ENCODE data around the gene FOXJ1. TPM values are rescaled to one million over a fixed set of nuclear protein-coding genes. Genes with fewer than 3 reads are reported as not detected.

Gene FOXJ1
- total and polyA plus RNA-seq, 2 of the 13 experiments (the other 11 are each of a cell fraction or from before 2014, with no cell fraction given) = 0.98 to 1.6 TPM

DNA sequence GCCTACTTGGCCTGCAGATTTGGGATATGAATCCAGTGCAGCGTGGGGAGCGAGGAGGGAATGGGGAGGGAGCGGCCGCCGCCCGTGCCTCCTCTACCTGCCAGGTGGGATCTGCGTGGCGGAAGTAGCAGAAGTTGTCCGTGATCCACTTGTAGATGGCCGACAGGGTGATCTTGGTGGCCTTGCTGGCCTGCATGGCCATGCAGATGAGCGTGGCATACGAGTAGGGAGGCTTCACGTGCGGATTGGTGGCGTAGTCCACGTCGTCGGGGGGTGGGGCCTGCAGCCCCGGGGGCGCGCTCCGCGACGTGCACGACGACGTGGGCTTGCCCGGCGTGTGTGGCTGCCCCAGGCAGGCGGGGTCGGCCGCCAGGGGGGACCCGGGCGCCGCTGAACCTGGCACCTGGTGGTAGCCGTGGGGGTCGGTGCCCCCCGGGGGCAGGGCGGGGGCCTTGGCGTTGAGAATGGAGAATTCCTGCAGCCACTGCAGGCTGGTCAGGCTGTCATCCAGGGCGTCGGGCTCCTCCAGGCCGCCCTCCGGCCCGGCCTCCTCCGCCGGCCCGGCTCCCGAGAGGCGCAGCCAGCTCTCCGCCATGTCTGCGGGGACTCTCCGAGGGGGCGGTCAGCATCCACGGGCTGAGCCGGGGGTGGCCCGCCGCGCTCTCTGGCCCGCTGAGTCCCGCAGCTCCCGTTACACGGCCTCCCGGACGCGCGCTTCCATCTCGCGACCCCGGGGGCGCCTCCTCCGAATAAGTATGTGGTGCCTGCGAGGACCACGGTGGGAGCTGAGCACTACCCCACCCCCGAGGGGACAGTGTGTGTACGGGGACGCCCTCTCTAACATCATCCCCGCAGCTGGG, 1.0 kb downstream of the FOXJ1 start (continued):
- TF ChIP-seq, protein P1, sequence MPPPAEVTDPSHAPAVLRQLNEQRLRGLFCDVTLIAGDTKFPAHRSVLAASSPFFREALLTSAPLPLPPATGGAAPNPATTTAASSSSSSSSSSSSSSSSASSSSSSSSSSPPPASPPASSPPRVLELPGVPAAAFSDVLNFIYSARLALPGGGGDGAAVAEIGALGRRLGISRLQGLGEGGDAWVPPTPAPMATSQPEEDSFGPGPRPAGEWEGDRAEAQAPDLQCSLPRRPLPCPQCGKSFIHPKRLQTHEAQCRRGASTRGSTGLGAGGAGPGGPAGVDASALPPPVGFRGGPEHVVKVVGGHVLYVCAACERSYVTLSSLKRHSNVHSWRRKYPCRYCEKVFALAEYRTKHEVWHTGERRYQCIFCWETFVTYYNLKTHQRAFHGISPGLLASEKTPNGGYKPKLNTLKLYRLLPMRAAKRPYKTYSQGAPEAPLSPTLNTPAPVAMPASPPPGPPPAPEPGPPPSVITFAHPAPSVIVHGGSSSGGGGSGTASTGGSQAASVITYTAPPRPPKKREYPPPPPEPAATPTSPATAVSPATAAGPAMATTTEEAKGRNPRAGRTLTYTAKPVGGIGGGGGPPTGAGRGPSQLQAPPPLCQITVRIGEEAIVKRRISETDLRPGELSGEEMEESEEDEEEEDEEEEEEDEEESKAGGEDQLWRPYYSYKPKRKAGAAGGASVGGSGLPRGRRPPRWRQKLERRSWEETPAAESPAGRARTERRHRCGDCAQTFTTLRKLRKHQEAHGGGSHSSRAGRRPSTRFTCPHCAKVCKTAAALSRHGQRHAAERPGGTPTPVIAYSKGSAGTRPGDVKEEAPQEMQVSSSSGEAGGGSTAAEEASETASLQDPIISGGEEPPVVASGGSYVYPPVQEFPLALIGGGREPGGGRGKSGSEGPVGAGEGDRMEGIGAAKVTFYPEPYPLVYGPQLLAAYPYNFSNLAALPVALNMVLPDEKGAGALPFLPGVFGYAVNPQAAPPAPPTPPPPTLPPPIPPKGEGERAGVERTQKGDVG (CRISPR knock-in tag; IDR thresholded peaks at IDR 0.05; ENCODE audit: borderline replicate concordance) = no peak

DNA sequence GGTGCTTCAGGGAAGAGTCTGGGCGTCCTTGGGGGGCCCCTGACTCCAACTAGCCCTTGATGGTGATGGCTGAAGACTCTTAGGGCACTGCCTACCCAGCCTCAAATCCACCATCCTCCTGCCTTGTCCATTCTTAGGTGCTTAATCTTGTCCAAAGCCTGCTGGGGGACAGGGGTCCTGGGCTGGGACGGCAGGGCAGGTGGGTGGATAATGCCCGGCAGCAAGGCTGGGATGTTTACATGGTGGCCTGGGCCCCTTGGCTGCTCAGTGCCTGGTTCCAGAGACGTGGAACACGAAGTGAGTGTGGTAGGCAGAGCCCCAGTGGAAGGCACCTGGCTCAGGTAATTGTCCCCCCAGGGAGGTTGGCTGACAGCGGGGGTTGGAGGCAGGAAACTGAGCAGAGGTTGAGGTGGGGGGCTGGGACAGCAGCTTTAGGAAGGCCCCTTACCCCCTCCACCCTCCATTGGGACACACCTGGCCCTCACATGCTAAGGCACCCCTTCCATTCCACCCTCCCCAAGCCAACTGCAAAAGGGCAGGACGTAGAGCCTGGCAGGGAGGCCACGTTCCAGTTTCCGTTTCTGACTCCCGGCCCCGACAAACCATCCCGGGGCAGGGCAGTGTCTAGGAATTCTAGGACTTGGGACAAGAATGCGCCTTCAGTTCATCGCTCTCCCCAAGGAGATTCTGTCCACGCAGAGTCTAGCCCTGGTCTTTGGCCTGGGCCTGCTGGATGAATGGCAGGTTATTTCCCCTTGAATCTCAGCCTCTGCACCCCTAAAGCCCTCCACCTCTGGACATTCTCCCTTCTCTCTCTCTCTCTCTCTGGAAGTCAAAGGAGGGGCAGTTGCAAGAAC, 1.9 kb downstream of the FOXJ1 start:
- Histone ChIP-seq H3K36me3 (replicated peaks in 1 of 2; ENCODE audit: control insufficient read depth in 1 of 2, insufficient read depth in 2 of 2, low read length in 2 of 2) (no peaks in the 10 kb centered on the region), H3K9ac (ENCODE audit: insufficient read depth, low read depth, low read length) (peak overlapping the region; percentile 41), H3K4me2 (ENCODE audit: low read depth, low read length) (peak overlapping the region; percentile 92), H2AFZ (ENCODE audit: low read length) (no peak overlapping the region), H3K9me3 (ENCODE audit: low read length) (no peaks in the 10 kb centered on the region), H4K20me1 (ENCODE audit: insufficient read depth, low read length) (no peaks in the 10 kb centered on the region), H3K79me2 (ENCODE audit: insufficient read depth, low read length) (no peaks in the 10 kb centered on the region), H3K4me1 (ENCODE audit: insufficient read depth, low read length) (peaks cover 88% of the 10 kb centered on the region), H3K27me3 (ENCODE audit: control insufficient read depth in 1 of 2, insufficient read depth in 2 of 2, low read length in 2 of 2) (peaks cover 3 to 25% of the 10 kb centered on the region in 2 experiments), H3K4me3 (replicated peaks in 1 of 3; ENCODE audit: insufficient read depth in 1 of 3, low read depth in 2 of 3, low read length in 3 of 3) (peak overlapping the region in 2 of 3 experiments; percentile 52 to 71; a peak in 4 of 6 replicates), H3K27ac (ENCODE audit: extremely low read length, insufficient read depth, low read length) (peak overlapping the region; percentile 49)
- intact Hi-C loops (cut with micrococcal nuclease; ENCODE audit: unreplicated experiment) (no loop called here), in situ Hi-C loops (cut with HindIII; ENCODE audit: extremely low pct_ligation_motif_present, low pct_unique_long_range_greater_than_20kb) (no loop called here)
- peak; percentile 22 for ATAC-seq
- POLR2A ChIA-PET = interaction anchor here (0.6 to 1.8 kb wide), 19 partner anchors 8 to 533 kb away, joined by 3 to 14 read pairs (median 3); partner anchors contain the start of gene EXOC7
- TSS peak; percentile 56 for BruUV-seq (replicated peaks)
- CTCF ChIA-PET (ENCODE audit: low intra/inter-chr PET ratio, low total read pairs) = interaction anchor here (1.2 kb wide), 1 partner anchor 18 kb away, joined by 3 read pairs; no protein-coding TSS in a partner anchor
- 26% methylated on average over 13 of the region's 15 CpGs for WGBS (ENCODE audit: low lambda C conversion rate)
- DNase-seq (ENCODE audit: low spot score) = no peak
- peak; percentile 32 for FAIRE-seq
- TF ChIP-seq RFX1 (IDR thresholded peaks at IDR 0.05) (no peak), NRL (CRISPR knock-in tag; IDR thresholded peaks at IDR 0.05; ENCODE audit: borderline replicate concordance) (peak; percentile 3; the same call in 1 of the 2 replicates), TGIF2 (CRISPR knock-in tag; IDR thresholded peaks at IDR 0.05) (no peak), ZBTB42 (CRISPR knock-in tag; IDR thresholded peaks at IDR 0.05) (peak; percentile 2; the same call in 1 of the 2 replicates), ZNF616 (CRISPR knock-in tag; IDR thresholded peaks at IDR 0.05; ENCODE audit: low read depth) (0 out of 2 replicates have a peak, but pooled peaks have one; percentile 26), EED (CRISPR knock-in tag; IDR thresholded peaks at IDR 0.05) (peak; percentile 30; the same call in 1 of the 2 replicates), ZNF572 (CRISPR knock-in tag; IDR thresholded peaks at IDR 0.05) (peak; percentile 96; the same call in 1 of the 2 replicates), HCFC1 (IDR thresholded peaks at IDR 0.05; ENCODE audit: low read depth, low read length) (no peak), ZNF781 (CRISPR knock-in tag; IDR thresholded peaks at IDR 0.05; ENCODE audit: borderline replicate concordance, not compliant biosample characterization) (no peak), PCBP1 (IDR thresholded peaks at IDR 0.05; ENCODE audit: borderline replicate concordance, low read depth, low read length) (no peak), CREM (IDR thresholded peaks at IDR 0.05) (no peak), CREM (CRISPR knock-in tag; IDR thresholded peaks at IDR 0.05) (no peak)
- TF ChIP-seq, protein P2, sequence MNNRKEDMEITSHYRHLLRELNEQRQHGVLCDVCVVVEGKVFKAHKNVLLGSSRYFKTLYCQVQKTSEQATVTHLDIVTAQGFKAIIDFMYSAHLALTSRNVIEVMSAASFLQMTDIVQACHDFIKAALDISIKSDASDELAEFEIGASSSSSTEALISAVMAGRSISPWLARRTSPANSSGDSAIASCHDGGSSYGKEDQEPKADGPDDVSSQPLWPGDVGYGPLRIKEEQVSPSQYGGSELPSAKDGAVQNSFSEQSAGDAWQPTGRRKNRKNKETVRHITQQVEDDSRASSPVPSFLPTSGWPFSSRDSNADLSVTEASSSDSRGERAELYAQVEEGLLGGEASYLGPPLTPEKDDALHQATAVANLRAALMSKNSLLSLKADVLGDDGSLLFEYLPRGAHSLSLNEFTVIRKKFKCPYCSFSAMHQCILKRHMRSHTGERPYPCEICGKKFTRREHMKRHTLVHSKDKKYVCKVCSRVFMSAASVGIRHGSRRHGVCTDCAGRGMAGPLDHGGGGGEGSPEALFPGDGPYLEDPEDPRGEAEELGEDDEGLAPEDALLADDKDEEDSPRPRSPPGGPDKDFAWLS (CRISPR knock-in tag; IDR thresholded peaks at IDR 0.05; ENCODE audit: borderline replicate concordance) = peak; percentile 20; the same call in 1 of the 2 replicates
- TF ChIP-seq, protein P3, sequence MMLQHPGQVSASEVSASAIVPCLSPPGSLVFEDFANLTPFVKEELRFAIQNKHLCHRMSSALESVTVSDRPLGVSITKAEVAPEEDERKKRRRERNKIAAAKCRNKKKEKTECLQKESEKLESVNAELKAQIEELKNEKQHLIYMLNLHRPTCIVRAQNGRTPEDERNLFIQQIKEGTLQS (CRISPR knock-in tag; IDR thresholded peaks at IDR 0.05) = 0 out of 2 replicates have a peak, but pooled peaks have one; percentile 13
